NCI-H146 treated with DMSO at 0.1 percent for 48 hours (cell line): Measurements from ENCODE around the gene TMX1.

Source experiments
- DNase-seq: peaks from one replicate; lab custom pipeline; 2025; ENCODE audit not compliant: unreplicated experiment; lab: John Stamatoyannopoulos, UW

Gene TMX1

GRCh38 chr14:51242545-51243490 is 2.8 kb downstream of the TMX1 start:
- no peak for DNase-seq

GRCh38 chr14:51244591-51244990 is 4.5 kb downstream of the TMX1 start:
- no peak for DNase-seq

GRCh38 chr14:51246032-51246431 is 6.0 kb downstream of the TMX1 start:
- no peak for DNase-seq

- DNase-seq, result no peak
Measured at GRCh38 chr14:51248016-51248987, 8.3 kb downstream of the TMX1 start.

- DNase-seq, result no peak
Measured at GRCh38 chr14:51251486-51251885, 11.4 kb downstream of the TMX1 start.

GRCh38 chr14:51253880-51254279 is 13.8 kb downstream of the TMX1 start:
- DNase-seq, result no peak

GRCh38 chr14:51258280-51258679 is 18.2 kb downstream of the TMX1 start:
- DNase-seq, result no peak

GRCh38 chr14:51258788-51259187 is 18.7 kb downstream of the TMX1 start:
- no peak for DNase-seq

GRCh38 chr14:51260225-51260624 is 20.2 kb downstream of the TMX1 start:
- no peak for DNase-seq

- DNase-seq, result no peak
Measured at GRCh38 chr14:51261151-51261550, 21.1 kb downstream of the TMX1 start.

- DNase-seq, result no peak
Measured at GRCh38 chr14:51262868-51263267, 22.8 kb downstream of the TMX1 start.

GRCh38 chr14:51269634-51270033 is 29.6 kb downstream of the TMX1 start:
- no peak for DNase-seq

GRCh38 chr14:51276605-51277004 is 36.6 kb downstream of the TMX1 start:
- no peak for DNase-seq

- DNase-seq, result no peak
Measured at GRCh38 chr14:51277753-51278415, 37.8 kb downstream of the TMX1 start.

- peak; percentile 70 for DNase-seq
Measured at GRCh38 chr14:51282517-51282916, 42.5 kb downstream of the TMX1 start.

GRCh38 chr14:51283402-51284085 is 43.5 kb downstream of the TMX1 start:
- peak; percentile 61 for DNase-seq

- DNase-seq, result no peak
Measured at GRCh38 chr14:51284241-51284640, 44.2 kb downstream of the TMX1 start.

- DNase-seq, result no peak
Measured at GRCh38 chr14:51285120-51285519, 45.1 kb downstream of the TMX1 start.

GRCh38 chr14:51289169-51289568 is 49.1 kb downstream of the TMX1 start:
- DNase-seq, result no peak

GRCh38 chr14:51290132-51290531 is 50.1 kb downstream of the TMX1 start:
- no peak for DNase-seq

GRCh38 chr14:51291016-51291415 is 51.0 kb downstream of the TMX1 start:
- no peak for DNase-seq
